C4-2B (cell line): ENCODE results near the gene TBC1D2.
"Not testable (repeated sequence)": the region's sequence is repeated elsewhere in the genome, so short reads cannot be mapped to it uniquely, and the experiment has no call there.

ENCODE experiments used
- CTCF ChIP-seq: fragments of 450-650 bp; conservative IDR thresholded peaks from 2 replicates; pipeline ENCODE4 v1.5.1; 2017; ENCODE audit warnings: mild to moderate bottlenecking
- ZFX ChIP-seq: fragments of 450-650 bp; IDR thresholded peaks from 2 replicates; pipeline ENCODE4 v1.6.1; 2017

- TF ChIP-seq CTCF, ZFX: not testable (repeated sequence)
Measured at GRCh38 chr9:98270284-98270683, 14.8 kb upstream of the TBC1D2 start.
